ENCODE data around the gene IDH1. TPM values are rescaled to one million over a fixed set of nuclear protein-coding genes. Genes with fewer than 3 reads are reported as not detected.

The IDH1 gene
- total RNA-seq, 1 experiment from 2014 or later: 73.6 TPM

- no peaks in the 10 kb centered on the region for H3K9me2 ChIP-seq (replicated peaks; ENCODE audit: low read length)
- no peak overlapping the region for H3K9ac ChIP-seq (ENCODE audit: low read length)
- no peak for TF ChIP-seq CTCF (conservative IDR thresholded peaks at IDR 0.05; ENCODE audit: low read depth, low read length)
- TF ChIP-seq EZH2 (IDR thresholded peaks at IDR 0.05; ENCODE audit: low read length, unreplicated experiment): no peak
- TF ChIP-seq EZH2phosphoT487 (IDR thresholded peaks at IDR 0.05; ENCODE audit: borderline replicate concordance, low read length): no peak
- ATAC-seq (no peak), DNase-seq (peak; percentile 13)
- H3K4me3 ChIP-seq (ENCODE audit: low read length): no peak overlapping the region
- H3K79me2 ChIP-seq (ENCODE audit: low read length): no peaks in the 10 kb centered on the region
- H3K27me3 ChIP-seq (ENCODE audit: low read length): no peaks in the 10 kb centered on the region
- no peaks in the 10 kb centered on the region for H3K9me3 ChIP-seq (ENCODE audit: low read length)
- intact Hi-C loops (cut with micrococcal nuclease): no loop called here
- H3K27ac ChIP-seq (ENCODE audit: low read length): no peak overlapping the region
- ChIA-PET CTCF (no interaction called here), POLR2A (ENCODE audit: unreplicated experiment) (no interaction called here)
- H3K4me2 ChIP-seq (ENCODE audit: low read length): no peak overlapping the region
- no TSS peak for BruUV-seq (replicated peaks)
- H3F3A ChIP-seq (ENCODE audit: low read length, unreplicated experiment): no peaks in the 10 kb centered on the region
- H4K20me1 ChIP-seq (ENCODE audit: low read length): no peaks in the 10 kb centered on the region
- H3K36me3 ChIP-seq (ENCODE audit: low read depth, low read length): peaks cover 35% of the 10 kb centered on the region
- no peak overlapping the region for H2AFZ ChIP-seq (ENCODE audit: low read length)
- 0 out of 2 replicates have a peak, but pooled peaks cover 5% of the 10 kb centered on the region for H3K4me1 ChIP-seq (ENCODE audit: insufficient read depth, low read length)
These were observed 26.1 kb upstream of the IDH1 start for GRCh38 chr2:208280933-208281332.

- Histone ChIP-seq H3K9me3 (ENCODE audit: low read length) (no peaks in the 10 kb centered on the region), H4K20me1 (ENCODE audit: low read length) (no peaks in the 10 kb centered on the region), H3K4me1 (ENCODE audit: insufficient read depth, low read length) (0 out of 2 replicates have a peak, but pooled peaks cover 5% of the 10 kb centered on the region), H3K9ac (ENCODE audit: low read length) (no peak overlapping the region), H3K9me2 (replicated peaks; ENCODE audit: low read length) (no peaks in the 10 kb centered on the region), H2AFZ (ENCODE audit: low read length) (no peak overlapping the region), H3K79me2 (ENCODE audit: low read length) (no peaks in the 10 kb centered on the region), H3K4me2 (ENCODE audit: low read length) (no peak overlapping the region), H3K36me3 (ENCODE audit: low read depth, low read length) (peaks cover 34% of the 10 kb centered on the region), H3F3A (ENCODE audit: low read length, unreplicated experiment) (no peaks in the 10 kb centered on the region), H3K27ac (ENCODE audit: low read length) (no peak overlapping the region), H3K4me3 (ENCODE audit: low read length) (no peak overlapping the region), H3K27me3 (ENCODE audit: low read length) (no peaks in the 10 kb centered on the region)
- TF ChIP-seq EZH2phosphoT487 (IDR thresholded peaks at IDR 0.05; ENCODE audit: borderline replicate concordance, low read length): no peak
- TF ChIP-seq CTCF (conservative IDR thresholded peaks at IDR 0.05; ENCODE audit: low read depth, low read length): no peak
- no peak for TF ChIP-seq EZH2 (IDR thresholded peaks at IDR 0.05; ENCODE audit: low read length, unreplicated experiment)
- DNase-seq: no peak
- ATAC-seq: no peak
- POLR2A ChIA-PET (ENCODE audit: unreplicated experiment): interaction anchor here (0.5 kb wide), 1 partner anchor 23 kb away, joined by 3 read pairs; no protein-coding TSS in a partner anchor
- intact Hi-C loops (cut with micrococcal nuclease): no loop called here
- BruUV-seq (replicated peaks): no TSS peak
- CTCF ChIA-PET: no interaction called here
These were observed 25.4 kb upstream of the IDH1 start for GRCh38 chr2:208280234-208280633.

- POLR2A ChIA-PET (ENCODE audit: unreplicated experiment): no interaction called here
- Histone ChIP-seq H4K20me1 (ENCODE audit: low read length) (no peaks in the 10 kb centered on the region), H3K4me2 (ENCODE audit: low read length) (no peak overlapping the region), H3K27me3 (ENCODE audit: low read length) (no peaks in the 10 kb centered on the region), H3K9me2 (replicated peaks; ENCODE audit: low read length) (no peaks in the 10 kb centered on the region), H2AFZ (ENCODE audit: low read length) (no peak overlapping the region), H3F3A (ENCODE audit: low read length, unreplicated experiment) (no peaks in the 10 kb centered on the region), H3K27ac (ENCODE audit: low read length) (no peak overlapping the region), H3K4me3 (ENCODE audit: low read length) (no peak overlapping the region), H3K36me3 (ENCODE audit: low read depth, low read length) (peaks cover 38% of the 10 kb centered on the region), H3K9ac (ENCODE audit: low read length) (no peak overlapping the region), H3K4me1 (ENCODE audit: insufficient read depth, low read length) (0 out of 2 replicates have a peak, but pooled peaks cover 5% of the 10 kb centered on the region), H3K9me3 (ENCODE audit: low read length) (no peaks in the 10 kb centered on the region), H3K79me2 (ENCODE audit: low read length) (no peaks in the 10 kb centered on the region)
- TF ChIP-seq EZH2 (IDR thresholded peaks at IDR 0.05; ENCODE audit: low read length, unreplicated experiment): no peak
- TF ChIP-seq CTCF (conservative IDR thresholded peaks at IDR 0.05; ENCODE audit: low read depth, low read length): no peak
- no peak for TF ChIP-seq EZH2phosphoT487 (IDR thresholded peaks at IDR 0.05; ENCODE audit: borderline replicate concordance, low read length)
- no peak for ATAC-seq
- intact Hi-C loops (cut with micrococcal nuclease): no loop called here
- no TSS peak for BruUV-seq (replicated peaks)
- no peak for DNase-seq
- CTCF ChIA-PET: no interaction called here
These were observed 24.4 kb upstream of the IDH1 start for GRCh38 chr2:208279236-208279635.
